ENCODE results near the gene SLC17A5. TPM values are rescaled to one million over a fixed set of nuclear protein-coding genes. Genes with fewer than 3 reads are reported as not detected.
"Not testable (repeated sequence)": the region's sequence is repeated elsewhere in the genome, so short reads cannot be mapped to it uniquely, and the experiment has no call there.

The SLC17A5 gene
- total RNA-seq, 1 donor from 2014 or later, result 23.2 TPM

DNA sequence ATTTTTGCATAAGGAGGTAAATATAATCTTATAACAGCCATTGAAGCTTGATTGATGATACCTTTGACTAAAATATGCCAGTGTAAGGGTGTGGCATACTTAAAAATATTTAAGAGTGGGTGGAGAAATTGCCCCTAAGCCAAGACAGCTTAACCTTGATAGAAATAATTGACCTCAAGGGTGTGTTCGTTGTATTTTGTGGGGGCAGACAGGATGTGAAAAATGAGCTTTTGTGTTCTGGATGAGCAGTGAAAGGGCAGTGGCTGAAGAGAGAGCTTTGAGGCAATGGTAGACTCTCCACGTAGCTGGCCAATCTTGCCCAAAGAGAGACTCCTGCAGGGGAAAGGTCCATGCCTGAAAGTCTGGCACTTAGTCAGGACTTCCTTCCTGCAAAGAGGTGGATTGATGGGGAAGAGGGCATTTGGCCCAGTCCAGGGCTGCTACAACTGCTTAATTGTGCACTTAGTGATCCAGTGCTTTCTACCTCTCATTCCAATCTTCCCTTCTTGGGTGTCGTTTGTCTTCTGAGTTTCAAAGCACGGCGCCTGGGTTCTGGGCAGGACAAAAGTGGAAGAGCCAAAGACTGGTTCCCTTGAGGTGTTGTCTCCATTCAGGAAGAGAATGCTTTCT, 26.6 kb upstream of the SLC17A5 start:
- Histone ChIP-seq H3K4me3 (no peak overlapping the region), H3K36me3 (no peaks in the 10 kb centered on the region), H3K9me3 (peaks cover 5% of the 10 kb centered on the region in 2 donors), H3K27me3 (no peaks in the 10 kb centered on the region), H3K4me1 (peaks cover 0 to 3% of the 10 kb centered on the region in 2 donors), H3K27ac (no peak overlapping the region)
- intact Hi-C loops (cut with DNase I), result no loop called here
- no peak for DNase-seq (ENCODE audit: low spot score in 2 of 2)
- TF ChIP-seq, protein P1, sequence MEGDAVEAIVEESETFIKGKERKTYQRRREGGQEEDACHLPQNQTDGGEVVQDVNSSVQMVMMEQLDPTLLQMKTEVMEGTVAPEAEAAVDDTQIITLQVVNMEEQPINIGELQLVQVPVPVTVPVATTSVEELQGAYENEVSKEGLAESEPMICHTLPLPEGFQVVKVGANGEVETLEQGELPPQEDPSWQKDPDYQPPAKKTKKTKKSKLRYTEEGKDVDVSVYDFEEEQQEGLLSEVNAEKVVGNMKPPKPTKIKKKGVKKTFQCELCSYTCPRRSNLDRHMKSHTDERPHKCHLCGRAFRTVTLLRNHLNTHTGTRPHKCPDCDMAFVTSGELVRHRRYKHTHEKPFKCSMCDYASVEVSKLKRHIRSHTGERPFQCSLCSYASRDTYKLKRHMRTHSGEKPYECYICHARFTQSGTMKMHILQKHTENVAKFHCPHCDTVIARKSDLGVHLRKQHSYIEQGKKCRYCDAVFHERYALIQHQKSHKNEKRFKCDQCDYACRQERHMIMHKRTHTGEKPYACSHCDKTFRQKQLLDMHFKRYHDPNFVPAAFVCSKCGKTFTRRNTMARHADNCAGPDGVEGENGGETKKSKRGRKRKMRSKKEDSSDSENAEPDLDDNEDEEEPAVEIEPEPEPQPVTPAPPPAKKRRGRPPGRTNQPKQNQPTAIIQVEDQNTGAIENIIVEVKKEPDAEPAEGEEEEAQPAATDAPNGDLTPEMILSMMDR (IDR thresholded peaks at IDR 0.05), result no peak

DNA sequence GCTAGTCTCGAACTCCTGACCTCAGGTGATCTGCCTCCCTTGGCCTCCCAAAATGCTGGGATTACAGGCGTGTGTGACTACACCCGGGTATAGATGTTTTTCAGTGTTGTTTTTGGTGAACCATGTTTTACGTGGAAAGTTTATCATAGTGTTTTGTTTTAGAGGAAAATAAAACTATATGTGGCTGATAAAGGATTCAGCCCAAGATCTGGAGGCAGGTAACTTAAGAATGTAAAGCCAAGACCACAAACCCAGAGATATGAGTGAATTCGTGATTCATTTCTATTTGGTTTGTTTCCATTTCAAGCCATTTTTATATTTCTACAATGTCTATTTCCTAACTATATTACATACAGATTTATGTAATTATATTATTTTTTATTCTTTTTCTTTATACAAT, 26.1 kb upstream of the SLC17A5 start:
- H3K4me3 ChIP-seq; H3K9me3 ChIP-seq; intact Hi-C loops (cut with DNase I); H3K4me1 ChIP-seq; DNase-seq (ENCODE audit: low spot score in 2 of 2); H3K27ac ChIP-seq; H3K27me3 ChIP-seq; H3K36me3 ChIP-seq: not testable (repeated sequence)

DNA sequence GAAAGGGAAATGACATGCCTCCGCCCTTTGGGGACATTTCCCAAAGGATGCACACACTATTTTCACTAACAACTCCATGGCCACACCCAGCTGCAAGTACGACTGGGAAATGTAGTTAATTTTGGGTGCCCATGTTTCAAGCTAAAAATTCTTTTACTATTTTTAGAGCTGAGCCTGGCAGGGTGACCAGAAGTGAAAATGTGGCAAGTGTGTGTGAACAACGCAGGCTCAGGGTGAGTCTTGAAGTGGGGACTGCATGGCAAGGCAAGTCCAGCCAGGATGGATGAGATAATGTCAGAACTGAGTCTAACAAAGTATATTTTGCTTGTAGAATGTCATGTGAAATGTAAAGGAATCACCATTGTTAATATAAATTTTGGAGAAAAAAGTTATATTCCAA, 25.2 kb upstream of the SLC17A5 start:
- Histone ChIP-seq H3K27ac (no peak overlapping the region), H3K27me3 (no peaks in the 10 kb centered on the region), H3K4me1 (peaks cover 0 to 3% of the 10 kb centered on the region in 2 donors), H3K4me3 (no peak overlapping the region), H3K9me3 (peaks cover 5% of the 10 kb centered on the region in 2 donors), H3K36me3 (no peaks in the 10 kb centered on the region)
- intact Hi-C loops (cut with DNase I), result no loop called here
- TF ChIP-seq, protein P1 (IDR thresholded peaks at IDR 0.05), result no peak
- no peak for DNase-seq (ENCODE audit: low spot score in 2 of 2)

- DNase-seq (ENCODE audit: low spot score in 2 of 2), result peak in 1 of 2 donors; percentile 88
- Histone ChIP-seq H3K9me3 (no peaks in the 10 kb centered on the region), H3K36me3 (no peaks in the 10 kb centered on the region), H3K27me3 (no peaks in the 10 kb centered on the region), H3K27ac (no peak overlapping the region), H3K4me3 (no peak overlapping the region), H3K4me1 (peaks cover 0 to 2% of the 10 kb centered on the region in 2 donors)
- intact Hi-C loops (cut with DNase I), result loop anchor here (1.0 kb wide), 1 partner anchor 58 kb away; no protein-coding TSS in a partner anchor
- TF ChIP-seq, protein P1 (IDR thresholded peaks at IDR 0.05), result peak; percentile 59 to 94 (median 79)
Observed at GRCh38 chr6:73675466-73676098, 21.8 kb upstream of the SLC17A5 start.

- no peak for DNase-seq (ENCODE audit: low spot score in 2 of 2)
- Histone ChIP-seq H3K4me1 (no peaks in the 10 kb centered on the region), H3K36me3 (no peaks in the 10 kb centered on the region), H3K9me3 (no peaks in the 10 kb centered on the region), H3K4me3 (no peak overlapping the region), H3K27me3 (no peaks in the 10 kb centered on the region), H3K27ac (no peak overlapping the region)
- TF ChIP-seq, protein P1 (IDR thresholded peaks at IDR 0.05), result no peak
- intact Hi-C loops (cut with DNase I), result no loop called here
Observed at GRCh38 chr6:73671911-73672685, 18.3 kb upstream of the SLC17A5 start.

DNA sequence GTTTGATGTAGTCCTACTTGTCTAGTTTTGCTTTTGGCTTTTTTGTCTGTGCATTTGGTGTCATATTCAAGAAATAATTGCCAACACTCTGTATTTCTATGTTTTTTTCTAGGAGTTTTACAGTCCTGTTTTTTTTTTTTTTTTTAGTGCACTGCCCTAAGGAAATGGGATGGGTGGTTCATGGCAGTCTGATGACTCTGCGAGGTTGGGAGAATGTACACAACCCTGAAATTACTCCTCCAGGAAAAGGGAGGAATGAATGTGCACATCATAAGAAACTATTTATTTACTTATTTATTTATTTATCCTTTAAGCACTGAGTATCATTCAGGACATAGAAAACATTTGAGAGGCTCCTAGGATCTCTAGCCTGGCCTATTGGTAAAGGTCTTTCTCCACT, 15.2 kb upstream of the SLC17A5 start:
- Histone ChIP-seq H3K4me3 (no peak overlapping the region), H3K36me3 (no peaks in the 10 kb centered on the region), H3K27me3 (no peaks in the 10 kb centered on the region), H3K9me3 (no peaks in the 10 kb centered on the region), H3K27ac (no peak overlapping the region), H3K4me1 (no peaks in the 10 kb centered on the region)
- DNase-seq (ENCODE audit: low spot score in 2 of 2), result no peak
- TF ChIP-seq, protein P1 (IDR thresholded peaks at IDR 0.05), result no peak
- intact Hi-C loops (cut with DNase I), result no loop called here
